CD4-positive, alpha-beta T cell (primary cell): Measurements from ENCODE around the gene HMG20A. TPM values are rescaled to one million over a fixed set of nuclear protein-coding genes. Genes with fewer than 3 reads are reported as not detected.

Experiments
- ATAC-seq: fragments of 200-7000 bp; cut with Tn5 transposase; one replicate; pipeline ENCODE4 v1.10.0; 2022; ENCODE audit warnings: mild to moderate bottlenecking; ENCODE audit not compliant: poor library complexity
- CTCF ChIA-PET: fragments of 350-600 bp; sonication (Branson Sonifier 250); formaldehyde crosslinking; loops from one replicate; lab custom pipeline; 2021; ENCODE audit warnings: antibody characterized with exemption, inconsistent platforms; lab: Charles Lee
- POLR2A ChIA-PET: fragments of 350-600 bp; sonication (Branson Sonifier 250); formaldehyde crosslinking; loops from one replicate; lab custom pipeline; 2021; ENCODE audit warnings: antibody characterized with exemption, inconsistent platforms; lab: Charles Lee
- DNase-seq, 14 experiments: peaks; one replicate each; pipeline ENCODE4 v3.0.0-alpha.2; 2013 to 2020; ENCODE audit warnings: mixed read lengths in 2 of 14
- H3K27ac ChIP-seq, 2 donors: one replicate each; pipeline versions ENCODE4 v1.5.1 to v1.7.0; 2013; ENCODE audit warnings: low read length in 2 of 2, low read depth in 1 of 2, mild to moderate bottlenecking in 1 of 2
- H3K27me3 ChIP-seq, 2 experiments: 1 replicate in 1 of 2; 2 replicates in 1 of 2; pipeline versions ENCODE4 v1.6.1 to v1.7.0; 2013; ENCODE audit warnings: low read length in 2 of 2, control low read depth in 1 of 2, mild to moderate bottlenecking in 1 of 2, moderate library complexity in 1 of 2; ENCODE audit not compliant: insufficient read depth in 2 of 2, control insufficient read depth in 1 of 2
- H3K36me3 ChIP-seq: one replicate; pipeline ENCODE4 v1.6.1; 2013; ENCODE audit warnings: low read length, control low read depth; ENCODE audit not compliant: insufficient read depth
- H3K4me1 ChIP-seq: one replicate; pipeline ENCODE4 v1.6.1; 2013; ENCODE audit warnings: low read length, control low read depth; ENCODE audit not compliant: insufficient read depth
- H3K4me3 ChIP-seq: one replicate; pipeline ENCODE4 v1.5.1; 2013; ENCODE audit warnings: mild to moderate bottlenecking, low read length, moderate library complexity
- H3K9me3 ChIP-seq, 2 experiments: 1 replicate in 1 of 2; 2 replicates in 1 of 2; pipeline versions ENCODE4 v1.6.1 to v1.7.0; 2013; ENCODE audit warnings: low read length in 2 of 2, mild to moderate bottlenecking in 2 of 2, control low read depth in 1 of 2, moderate library complexity in 1 of 2; ENCODE audit not compliant: control insufficient read depth in 1 of 2, insufficient read depth in 1 of 2
- H3K27ac Mint-ChIP-seq: one replicate; pipeline ENCODE4 v1.8.0; 2020; ENCODE audit warnings: mixed read lengths
- H3K27me3 Mint-ChIP-seq: one replicate; pipeline ENCODE4 v1.8.0; 2021; ENCODE audit warnings: mixed read lengths
- H3K36me3 Mint-ChIP-seq: one replicate; pipeline ENCODE4 v1.8.0; 2021; ENCODE audit warnings: low read depth, mixed read lengths
- H3K4me1 Mint-ChIP-seq: one replicate; pipeline ENCODE4 v1.8.0; 2021; ENCODE audit warnings: low read depth, mixed read lengths
- H3K4me3 Mint-ChIP-seq: one replicate; pipeline ENCODE4 v1.8.0; 2020; ENCODE audit warnings: mild to moderate bottlenecking, mixed read lengths
- H3K9me3 Mint-ChIP-seq: one replicate; pipeline ENCODE4 v1.8.0; 2020; ENCODE audit warnings: mixed read lengths
- intact Hi-C, 2 experiments: fragments of 100-400 bp; cut with DNase I in 1 of 2; cut with micrococcal nuclease in 1 of 2; formaldehyde crosslinking; loops; one replicate each; pipeline versions ENCODE4 v1.15.1 to v1.9.0; 2023 to 2025; cut with DNase I, micrococcal nuclease
- total RNA-seq, 174 experiments: library from RNA in 2 of 174; stranded (reverse) in 2 of 174; gene quantifications; one replicate each; pipeline ENCODE4 v1.2.3 and lab custom pipeline; 2021 to 2026
- TF ChIP-seq, protein P1 (sequence below): fragments of 200-600 bp; IDR thresholded peaks from one replicate; pipeline ENCODE4 v1.8.0; 2022; ENCODE audit warnings: antibody characterized with exemption, mild to moderate bottlenecking

The HMG20A gene
- total RNA-seq, 2 experiments from 2014 or later, result 16.2 to 20.0 TPM

DNA sequence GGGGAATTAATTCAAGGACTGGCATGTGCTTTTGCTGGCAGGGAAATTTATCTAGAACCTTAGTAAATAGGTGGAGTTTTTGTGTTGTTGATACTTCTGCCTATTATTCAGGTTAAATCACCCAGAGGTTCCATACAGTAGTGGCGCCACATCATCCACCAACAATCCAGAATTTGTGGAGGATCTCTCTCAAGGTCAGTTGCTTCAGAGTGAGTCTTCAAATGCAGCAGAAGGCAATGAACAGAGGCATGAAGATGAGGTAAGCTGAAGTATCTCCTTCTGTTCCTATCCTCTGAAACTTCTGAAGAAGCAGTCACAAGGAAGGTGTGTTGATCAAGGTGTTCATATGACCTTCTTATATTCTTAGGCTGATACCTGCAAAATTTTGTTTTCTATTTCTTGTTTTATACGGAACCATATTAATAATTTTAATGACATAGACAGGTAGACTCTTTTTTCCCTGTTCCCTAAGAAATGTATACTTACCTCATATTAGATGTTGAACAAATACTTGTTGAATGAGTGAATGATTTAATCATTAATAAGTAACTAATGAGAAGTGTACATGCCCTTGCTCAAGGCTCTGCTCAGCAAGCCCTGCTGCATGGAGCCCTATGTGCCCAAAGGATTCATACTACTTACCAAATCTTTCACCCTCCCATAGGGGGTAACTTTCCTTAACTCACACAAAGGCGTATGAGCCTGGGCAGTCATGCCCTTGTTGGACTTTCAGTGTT lies 43.6 kb downstream of the HMG20A start:
- peaks cover 39% of the 10 kb centered on the region for H3K36me3 Mint-ChIP-seq

DNA sequence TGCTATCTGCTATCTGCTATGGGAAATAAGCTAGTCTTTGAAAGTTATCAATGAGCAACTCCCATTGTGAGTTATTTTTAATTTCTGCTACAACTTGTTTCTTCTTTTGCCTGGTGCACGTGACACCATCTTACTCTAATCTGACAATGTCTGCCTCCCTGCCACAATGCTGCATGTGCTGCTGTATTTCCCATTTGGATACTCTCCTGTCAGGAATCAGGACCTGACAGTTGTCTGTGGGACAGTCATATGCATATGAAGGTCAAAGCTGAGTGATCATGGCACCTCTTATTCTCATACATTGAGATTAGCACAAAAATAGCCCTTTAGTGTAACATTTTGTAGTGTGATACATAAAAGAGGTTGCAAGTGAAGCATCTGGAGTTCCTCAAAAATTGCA lies 45.8 kb downstream of the HMG20A start:
- no peaks in the 10 kb centered on the region for H3K4me1 Mint-ChIP-seq
- Histone ChIP-seq H3K4me1 (no peaks in the 10 kb centered on the region), H3K9me3 (no peaks in the 10 kb centered on the region), H3K4me3 (no peak overlapping the region), H3K36me3 (peaks cover 47% of the 10 kb centered on the region), H3K27me3 (no peaks in the 10 kb centered on the region), H3K27ac (no peak overlapping the region)
- ChIA-PET CTCF (no interaction called here), POLR2A (no interaction called here)
- no peaks in the 10 kb centered on the region for H3K27me3 Mint-ChIP-seq
- TF ChIP-seq, protein P1, sequence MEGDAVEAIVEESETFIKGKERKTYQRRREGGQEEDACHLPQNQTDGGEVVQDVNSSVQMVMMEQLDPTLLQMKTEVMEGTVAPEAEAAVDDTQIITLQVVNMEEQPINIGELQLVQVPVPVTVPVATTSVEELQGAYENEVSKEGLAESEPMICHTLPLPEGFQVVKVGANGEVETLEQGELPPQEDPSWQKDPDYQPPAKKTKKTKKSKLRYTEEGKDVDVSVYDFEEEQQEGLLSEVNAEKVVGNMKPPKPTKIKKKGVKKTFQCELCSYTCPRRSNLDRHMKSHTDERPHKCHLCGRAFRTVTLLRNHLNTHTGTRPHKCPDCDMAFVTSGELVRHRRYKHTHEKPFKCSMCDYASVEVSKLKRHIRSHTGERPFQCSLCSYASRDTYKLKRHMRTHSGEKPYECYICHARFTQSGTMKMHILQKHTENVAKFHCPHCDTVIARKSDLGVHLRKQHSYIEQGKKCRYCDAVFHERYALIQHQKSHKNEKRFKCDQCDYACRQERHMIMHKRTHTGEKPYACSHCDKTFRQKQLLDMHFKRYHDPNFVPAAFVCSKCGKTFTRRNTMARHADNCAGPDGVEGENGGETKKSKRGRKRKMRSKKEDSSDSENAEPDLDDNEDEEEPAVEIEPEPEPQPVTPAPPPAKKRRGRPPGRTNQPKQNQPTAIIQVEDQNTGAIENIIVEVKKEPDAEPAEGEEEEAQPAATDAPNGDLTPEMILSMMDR, result no peak
- DNase-seq, result no peak
- ATAC-seq, result no peak
- intact Hi-C loops, result no loop called here
- no peak overlapping the region for H3K27ac Mint-ChIP-seq
- H3K36me3 Mint-ChIP-seq, result peaks cover 59% of the 10 kb centered on the region
- no peak overlapping the region for H3K4me3 Mint-ChIP-seq
- H3K9me3 Mint-ChIP-seq, result no peaks in the 10 kb centered on the region

More for the DNA sequence above, 43.6 kb downstream of the HMG20A start:
- Histone ChIP-seq H3K4me1 (no peaks in the 10 kb centered on the region), H3K27ac (no peak overlapping the region), H3K27me3 (no peaks in the 10 kb centered on the region), H3K9me3 (no peaks in the 10 kb centered on the region), H3K36me3 (peaks cover 49% of the 10 kb centered on the region), H3K4me3 (no peak overlapping the region)
- DNase-seq, result no peak
- POLR2A ChIA-PET, result no interaction called here
- H3K27ac Mint-ChIP-seq, result no peak overlapping the region
- intact Hi-C loops, result no loop called here
- no peak for ATAC-seq
- H3K4me1 Mint-ChIP-seq, result no peaks in the 10 kb centered on the region
- TF ChIP-seq, protein P1, result no peak
- no peaks in the 10 kb centered on the region for H3K27me3 Mint-ChIP-seq
- CTCF ChIA-PET, result interaction anchor here (0.7 to 1.0 kb wide), 3 partner anchors 19 to 346 kb away, joined by 3 to 4 read pairs (median 3); no protein-coding TSS in a partner anchor
- no peak overlapping the region for H3K4me3 Mint-ChIP-seq
- H3K9me3 Mint-ChIP-seq, result no peaks in the 10 kb centered on the region

- Mint-ChIP-seq H3K4me1 (no peaks in the 10 kb centered on the region), H3K27ac (no peak overlapping the region), H3K4me3 (no peak overlapping the region), H3K9me3 (no peaks in the 10 kb centered on the region), H3K27me3 (no peaks in the 10 kb centered on the region), H3K36me3 (peaks cover 79% of the 10 kb centered on the region)
- no peak overlapping the region for H3K4me3 ChIP-seq
- ATAC-seq, result no peak
- H3K9me3 ChIP-seq, result no peaks in the 10 kb centered on the region
- no peak for DNase-seq
- no peaks in the 10 kb centered on the region for H3K27me3 ChIP-seq
- H3K4me1 ChIP-seq, result no peaks in the 10 kb centered on the region
- intact Hi-C loops, result no loop called here
- CTCF ChIA-PET, result no interaction called here
- H3K36me3 ChIP-seq, result peaks cover 51% of the 10 kb centered on the region
- TF ChIP-seq, protein P1, result no peak
- POLR2A ChIA-PET, result no interaction called here
- no peak overlapping the region for H3K27ac ChIP-seq
Measured at GRCh38 chr15:77468896-77469295, 48.2 kb downstream of the HMG20A start.
